Cerebellar nuclear complex (tissue), 1 donor: ENCODE data around the gene SPP1.
"Not testable (repeated sequence)": the region's sequence is repeated elsewhere in the genome, so short reads cannot be mapped to it uniquely, and the experiment has no call there.

Source experiments
- DNase-seq, 2 experiments: peaks; one replicate each; lab custom pipeline; 2025; lab: John Stamatoyannopoulos, UW

The SPP1 gene

DNA sequence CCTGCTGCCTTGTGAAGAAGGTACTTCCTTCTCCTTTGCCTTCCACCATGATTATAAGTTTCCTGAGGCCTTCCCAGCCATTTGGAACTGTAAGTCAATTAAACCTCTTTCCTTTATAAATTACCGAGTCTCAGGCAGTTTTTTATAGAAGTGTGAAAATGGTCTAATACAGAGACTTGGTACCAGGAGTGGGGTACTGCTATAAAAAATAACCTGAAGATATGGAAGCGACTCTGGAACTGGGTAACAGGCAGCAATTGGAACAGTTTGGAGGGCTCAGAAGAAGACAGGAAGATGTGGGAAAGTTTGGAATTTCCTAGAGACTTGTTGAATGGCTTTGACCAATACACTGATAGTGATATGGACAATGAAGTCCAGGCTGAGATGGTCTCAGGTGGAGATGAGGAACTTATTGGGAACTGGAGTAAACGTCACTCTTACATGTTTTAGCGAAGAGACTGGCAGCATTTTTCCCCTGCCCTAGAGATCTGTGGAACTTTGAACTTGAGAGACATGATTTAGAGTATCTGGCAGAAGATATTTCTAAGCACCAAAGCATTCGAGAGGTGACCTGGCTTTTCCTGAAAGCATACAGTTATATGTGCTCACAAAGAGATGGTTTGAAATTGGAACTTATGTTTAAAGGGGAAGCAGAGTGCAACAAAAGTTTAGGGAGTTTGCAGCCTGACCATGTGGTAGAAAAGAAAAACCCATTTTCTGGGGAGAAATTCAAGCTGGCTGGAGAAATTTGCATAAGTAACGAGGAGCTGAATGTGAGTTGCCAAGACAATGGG, 50.6 kb downstream of the SPP1 start:
- DNase-seq = not testable (repeated sequence)

DNA sequence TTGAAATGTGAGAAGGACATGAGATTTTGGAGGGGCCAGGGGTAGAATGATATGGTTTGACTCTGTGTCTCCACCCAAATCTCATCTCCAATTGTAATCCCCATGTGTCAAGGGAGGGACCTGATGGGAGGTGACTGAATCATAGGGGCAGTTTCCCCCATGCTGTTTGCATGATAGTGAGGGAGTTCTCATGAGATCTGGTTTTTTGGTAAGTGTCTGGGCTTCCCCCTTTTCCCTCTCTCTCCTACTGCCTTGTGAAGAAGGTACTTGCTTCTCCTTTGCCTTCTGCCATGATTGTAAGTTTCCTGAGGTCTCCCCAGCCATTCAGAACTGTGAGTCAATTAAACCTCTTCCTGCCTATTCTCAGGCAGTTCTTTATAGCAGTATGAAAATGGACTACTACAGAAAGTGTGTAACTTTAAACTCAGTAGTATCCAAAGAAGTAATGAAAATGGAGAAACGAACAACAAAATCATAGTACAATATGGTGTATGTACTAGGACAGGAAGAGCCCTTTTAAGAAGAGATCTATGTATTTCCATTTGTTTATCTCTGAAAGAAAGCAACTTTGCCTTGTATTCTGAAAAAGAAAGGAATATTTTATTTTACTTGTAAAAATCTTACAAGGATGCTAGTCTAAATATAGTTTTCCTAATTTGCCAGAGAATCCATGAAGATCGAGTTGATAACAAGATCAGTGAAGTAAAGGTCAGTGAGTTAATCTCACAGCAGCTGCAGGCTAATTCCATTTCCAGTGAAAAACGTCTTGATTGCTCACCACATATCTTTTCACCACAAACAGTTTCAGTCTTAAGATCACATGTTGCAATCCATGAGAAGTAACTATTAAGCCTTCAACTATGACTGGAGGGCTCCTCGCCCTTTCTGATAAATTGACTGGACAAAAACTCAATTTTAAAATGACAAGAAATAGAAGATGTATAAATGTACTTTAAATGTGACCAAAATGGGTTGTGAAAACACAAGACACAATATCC, 52.4 kb downstream of the SPP1 start:
- DNase-seq = no peak

DNA sequence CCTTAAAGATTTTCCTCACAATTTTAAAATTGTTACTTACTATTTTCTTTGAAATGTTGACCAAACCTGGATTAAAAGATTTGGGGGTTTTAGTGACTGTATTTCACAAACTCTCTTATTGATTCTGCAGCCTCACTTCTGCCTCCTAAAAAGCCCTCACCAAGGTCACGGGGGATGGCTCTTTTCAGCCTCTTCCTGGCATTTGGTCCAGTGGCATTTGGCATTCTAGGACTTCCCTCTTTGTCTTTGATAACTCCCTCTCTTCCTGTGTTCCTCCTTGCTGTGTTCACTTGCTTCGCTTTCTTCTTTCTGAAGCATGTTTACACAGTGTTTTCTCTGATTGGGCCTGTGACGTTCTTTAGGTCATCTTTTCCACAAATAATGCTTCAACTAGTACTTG, 53.4 kb downstream of the SPP1 start:
- no peak for DNase-seq

DNA sequence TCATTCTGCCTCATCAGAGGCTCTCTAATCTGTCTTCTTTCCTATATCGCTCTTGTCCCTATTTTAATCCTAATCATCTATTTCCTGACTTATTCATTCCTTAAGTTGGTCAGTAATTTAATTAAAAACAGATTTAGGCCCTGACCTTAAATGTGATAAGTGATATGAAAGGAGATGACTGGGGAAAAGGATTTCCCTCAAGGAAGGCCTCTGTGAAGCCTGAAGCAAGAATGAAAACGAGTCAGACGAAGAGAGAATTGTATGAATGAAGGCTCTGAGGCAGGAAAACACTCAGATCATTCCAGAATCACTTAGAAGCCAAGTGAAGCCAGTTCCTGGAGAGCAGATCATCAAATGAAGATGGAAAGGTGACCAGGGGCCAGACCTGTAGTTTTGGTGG, 54.0 kb downstream of the SPP1 start:
- DNase-seq = no peak

DNA sequence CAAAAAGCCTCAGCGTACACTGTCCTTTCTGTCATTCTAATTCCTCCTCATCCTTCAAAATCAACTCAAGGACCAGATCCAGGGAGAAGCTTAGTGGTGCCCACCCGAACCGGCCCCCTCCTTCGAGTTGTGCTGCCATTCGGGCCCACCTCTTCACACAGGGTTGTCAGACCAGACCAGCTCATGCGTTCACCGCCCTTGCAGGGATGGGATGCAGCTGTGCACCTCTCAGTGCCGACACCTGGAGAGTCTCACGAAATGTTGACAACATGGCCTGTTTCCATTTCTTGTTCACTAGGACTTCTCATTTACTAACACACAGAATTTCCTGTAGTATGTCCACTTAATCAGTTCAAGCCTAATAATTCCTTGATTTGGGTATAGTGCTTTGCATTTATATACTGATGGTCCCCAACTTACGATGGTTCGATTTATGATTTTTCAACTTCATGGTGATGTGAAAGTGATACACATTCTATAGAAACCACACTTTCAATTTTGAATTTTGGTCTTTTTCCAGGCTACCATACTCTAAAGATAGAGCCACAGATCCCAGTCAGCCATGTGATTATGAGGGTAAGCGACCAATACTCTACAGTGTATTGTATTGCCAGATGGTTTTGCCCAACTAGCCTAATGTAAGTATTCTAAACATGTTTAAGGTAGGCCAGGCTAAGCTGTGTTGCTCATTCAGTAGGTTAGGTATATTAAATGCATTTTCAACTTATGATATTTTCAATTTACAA, 55.2 kb downstream of the SPP1 start:
- no peak for DNase-seq
